GM18907 (cell line): ENCODE results near the gene MAG.

ENCODE experiments used
- ATAC-seq: cut with Tn5 transposase; IDR thresholded peaks from one replicate; pipeline ENCODE4 v1.9.1; 2021; ENCODE audit warnings: mild to moderate bottlenecking, moderate library complexity; ENCODE audit not compliant: unreplicated experiment

MAG gene

DNA sequence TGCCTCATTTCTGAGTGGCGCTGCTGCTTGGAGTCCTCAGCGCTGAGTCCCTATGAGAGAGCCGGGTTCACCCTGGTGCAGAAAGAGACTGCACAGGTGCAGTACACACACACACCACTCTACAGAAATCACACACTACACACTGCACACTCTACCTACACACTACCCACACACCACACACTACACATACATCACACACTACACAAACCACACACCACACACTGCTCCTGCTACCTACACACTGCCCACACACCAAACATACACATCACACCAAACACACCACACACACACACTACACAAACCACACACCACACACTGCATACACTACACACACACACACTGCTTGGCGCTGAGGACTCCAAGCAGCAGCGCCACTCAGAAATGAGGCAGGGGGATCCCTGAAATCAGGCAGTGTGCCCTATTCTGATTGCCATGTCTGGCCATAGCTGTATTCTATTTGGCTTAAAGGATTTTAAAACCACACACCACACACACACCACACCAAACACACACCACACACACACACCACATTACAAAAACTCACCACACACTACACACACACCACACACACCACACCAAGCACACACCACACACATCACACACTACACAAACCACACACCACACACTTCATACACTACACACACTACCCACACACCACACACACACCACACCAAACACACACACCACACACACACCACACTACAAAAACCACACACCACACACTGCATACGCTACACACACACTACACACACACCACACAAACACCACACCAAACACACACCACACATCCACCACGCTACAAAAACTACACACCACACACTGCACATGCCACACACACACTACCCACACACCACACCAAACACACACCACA is 4.9 kb downstream of the MAG start:
- no peak for ATAC-seq

DNA sequence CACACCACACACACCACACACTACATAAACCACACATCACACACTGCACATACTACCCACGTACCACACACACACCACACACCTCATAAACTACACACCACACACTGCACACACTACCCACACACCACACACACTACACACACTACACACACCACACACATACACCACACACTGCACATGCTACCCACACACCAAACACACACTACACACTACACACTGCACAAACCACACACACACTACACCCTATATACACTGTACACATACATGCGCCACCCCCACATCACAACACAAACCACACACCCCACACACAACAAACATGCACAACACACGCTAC is 5.5 kb downstream of the MAG start:
- no peak for ATAC-seq

DNA sequence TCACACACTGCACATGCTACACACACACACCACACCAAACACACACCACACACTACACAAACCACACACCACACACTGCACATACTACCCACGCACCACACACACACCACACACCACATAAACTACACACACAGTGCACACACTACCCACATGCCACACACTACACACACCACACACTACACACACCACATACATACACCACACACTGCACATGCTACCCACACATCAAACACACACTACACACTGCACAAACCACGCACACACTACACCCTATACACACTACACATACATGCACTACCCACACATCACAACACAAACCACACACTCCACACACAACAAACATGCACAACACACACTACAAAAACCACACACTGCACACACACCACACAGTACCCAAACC is 6.0 kb downstream of the MAG start:
- ATAC-seq: no peak

DNA sequence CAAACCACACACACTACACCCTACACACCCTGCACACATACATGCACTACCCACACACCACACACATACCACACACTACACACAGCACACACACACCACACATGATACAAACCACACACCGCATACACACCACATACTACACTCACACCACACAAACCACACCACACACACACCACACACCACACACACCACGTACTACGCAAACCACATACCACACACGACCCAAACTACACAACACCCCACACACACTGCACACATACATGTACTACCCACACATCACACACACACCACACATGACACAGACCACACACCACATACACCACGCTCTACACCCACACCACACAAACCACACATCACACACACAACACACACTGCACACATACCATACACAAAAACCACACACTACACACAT is 6.6 kb downstream of the MAG start:
- no peak for ATAC-seq

DNA sequence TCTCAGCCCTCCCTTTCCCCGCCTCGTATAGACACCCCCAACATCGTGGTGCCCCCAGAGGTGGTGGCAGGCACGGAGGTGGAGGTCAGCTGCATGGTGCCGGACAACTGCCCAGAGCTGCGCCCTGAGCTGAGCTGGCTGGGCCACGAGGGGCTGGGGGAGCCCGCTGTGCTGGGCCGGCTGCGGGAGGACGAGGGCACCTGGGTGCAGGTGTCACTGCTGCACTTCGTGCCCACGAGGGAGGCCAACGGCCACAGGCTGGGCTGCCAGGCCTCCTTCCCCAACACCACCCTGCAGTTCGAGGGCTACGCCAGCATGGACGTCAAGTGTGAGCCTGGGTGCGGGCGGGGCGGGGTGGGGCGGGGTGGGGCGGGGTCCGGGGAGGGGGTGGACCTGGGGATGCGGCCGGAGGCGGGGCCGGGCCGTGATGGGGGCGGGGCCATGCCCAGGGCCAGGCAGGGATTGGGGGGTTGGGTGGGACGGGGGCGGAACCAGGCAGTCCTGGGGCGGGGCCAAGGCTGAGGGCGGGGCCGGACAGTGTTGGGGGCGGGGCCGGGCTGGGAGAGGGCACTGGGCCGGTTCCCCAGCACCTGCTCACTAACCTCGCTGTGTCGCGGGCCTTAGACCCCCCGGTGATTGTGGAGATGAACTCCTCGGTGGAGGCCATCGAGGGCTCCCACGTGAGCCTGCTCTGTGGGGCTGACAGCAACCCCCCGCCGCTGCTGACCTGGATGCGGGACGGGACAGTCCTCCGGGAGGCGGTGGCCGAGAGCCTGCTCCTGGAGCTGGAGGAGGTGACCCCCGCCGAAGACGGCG is 7.8 kb downstream of the MAG start:
- ATAC-seq: no peak

DNA sequence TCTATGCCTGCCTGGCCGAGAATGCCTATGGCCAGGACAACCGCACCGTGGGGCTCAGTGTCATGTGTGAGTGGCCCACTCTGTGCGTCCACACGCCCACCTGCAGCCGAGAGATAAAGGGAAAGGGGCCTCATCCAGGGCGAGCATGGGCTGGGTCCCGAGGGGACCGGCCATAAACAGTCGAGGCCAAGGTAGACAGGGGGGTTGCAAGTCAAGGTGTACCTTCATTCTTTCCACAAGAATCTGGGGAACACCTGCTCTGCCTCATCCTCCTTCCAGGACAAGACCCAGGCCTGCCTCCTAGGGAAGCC is 8.3 kb downstream of the MAG start:
- no peak for ATAC-seq

DNA sequence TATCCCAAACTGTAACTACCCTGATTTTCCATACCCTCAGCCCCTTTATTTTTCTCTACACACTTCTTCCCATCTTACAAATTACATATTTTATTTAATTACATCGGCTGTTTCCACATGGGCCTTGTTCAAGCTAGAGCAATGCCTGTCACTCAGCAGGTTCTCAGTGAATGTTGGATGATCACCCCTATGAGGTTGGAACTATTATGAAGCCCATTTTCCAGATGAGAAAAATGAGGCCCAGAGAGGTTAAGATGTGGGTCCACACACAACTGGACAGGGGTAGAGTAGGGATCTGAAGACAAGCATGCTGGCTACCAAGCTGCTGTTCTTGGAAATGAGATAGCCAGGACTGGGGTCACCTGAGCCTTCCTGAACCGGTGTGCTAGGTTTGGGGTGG is 10.0 kb downstream of the MAG start:
- ATAC-seq: no peak

DNA sequence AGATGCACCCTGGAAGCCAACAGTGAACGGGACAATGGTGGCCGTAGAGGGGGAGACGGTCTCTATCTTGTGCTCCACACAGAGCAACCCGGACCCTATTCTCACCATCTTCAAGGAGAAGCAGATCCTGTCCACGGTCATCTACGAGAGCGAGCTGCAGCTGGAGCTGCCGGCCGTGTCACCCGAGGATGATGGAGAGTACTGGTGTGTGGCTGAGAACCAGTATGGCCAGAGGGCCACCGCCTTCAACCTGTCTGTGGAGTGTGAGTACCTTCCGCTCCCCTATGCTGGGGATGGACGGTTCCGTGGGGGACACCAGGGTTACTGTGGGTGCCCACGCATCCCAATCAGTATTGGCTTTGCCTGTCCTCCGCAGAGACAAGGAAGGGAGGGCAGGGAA is 10.5 kb downstream of the MAG start:
- no peak for ATAC-seq

DNA sequence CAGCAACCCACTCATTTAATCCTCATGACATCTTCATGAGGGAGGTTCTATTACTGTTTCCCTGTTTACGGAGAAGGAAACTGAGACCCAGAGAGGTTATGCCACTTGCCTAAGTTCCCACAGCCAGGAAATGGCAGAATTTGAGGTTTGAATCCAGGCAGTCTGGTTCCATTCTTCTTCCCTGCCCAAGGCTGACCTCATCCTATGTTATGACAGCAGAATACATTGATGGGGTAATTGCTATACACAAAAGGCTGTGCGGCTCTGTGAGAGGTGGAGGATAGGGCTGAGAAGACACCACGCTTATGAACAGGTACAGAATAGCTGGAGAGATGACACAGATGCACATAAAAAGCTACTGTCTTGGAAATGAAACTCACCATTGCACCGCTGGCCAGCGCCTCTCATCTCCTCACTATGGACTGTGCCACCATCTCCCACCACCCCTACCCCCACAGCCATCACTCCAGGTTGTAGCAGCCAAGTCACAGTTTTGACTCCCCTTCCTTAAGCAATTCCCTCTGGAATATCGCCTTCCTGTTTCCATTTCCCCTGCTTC is 11.5 kb downstream of the MAG start:
- no peak for ATAC-seq

DNA sequence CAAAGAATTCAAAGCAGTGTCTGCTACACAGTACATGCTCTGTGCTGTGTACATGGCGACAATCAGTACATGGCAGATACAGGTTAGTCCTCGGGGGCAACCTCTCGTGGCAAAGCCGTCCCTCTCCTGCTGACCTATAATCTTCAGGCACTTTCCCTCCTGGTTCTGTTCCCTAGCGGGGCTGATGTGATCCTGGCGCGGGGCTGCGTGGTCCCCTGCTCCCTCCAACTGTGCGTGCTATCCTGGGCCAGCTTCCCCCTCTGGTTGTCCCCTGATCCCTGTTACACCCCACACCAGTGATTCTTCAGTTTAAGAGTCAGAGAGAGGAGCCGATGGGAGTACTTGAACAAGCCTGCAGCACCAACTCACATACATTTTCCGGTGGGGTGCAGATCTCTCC is 12.1 kb downstream of the MAG start:
- ATAC-seq: no peak

DNA sequence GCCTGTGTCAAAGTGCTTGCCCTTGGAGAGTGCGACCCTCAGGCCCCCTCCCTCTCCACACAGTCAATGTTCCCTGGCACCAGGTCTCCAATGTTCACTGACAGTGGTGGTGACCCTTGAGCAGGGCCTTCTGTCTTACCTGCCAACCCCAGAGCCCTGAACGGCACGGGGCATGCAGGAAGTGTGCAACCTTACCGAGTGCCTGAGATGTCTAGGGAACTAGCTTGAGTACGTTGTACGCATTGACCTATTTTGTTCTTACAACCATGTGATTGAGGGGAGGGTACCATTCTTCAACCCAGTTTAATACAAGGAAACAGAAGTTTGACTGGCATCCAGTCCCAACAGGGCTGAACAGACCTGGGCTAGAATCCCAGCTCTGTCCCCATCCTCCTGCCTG is 13.2 kb downstream of the MAG start:
- no peak for ATAC-seq

DNA sequence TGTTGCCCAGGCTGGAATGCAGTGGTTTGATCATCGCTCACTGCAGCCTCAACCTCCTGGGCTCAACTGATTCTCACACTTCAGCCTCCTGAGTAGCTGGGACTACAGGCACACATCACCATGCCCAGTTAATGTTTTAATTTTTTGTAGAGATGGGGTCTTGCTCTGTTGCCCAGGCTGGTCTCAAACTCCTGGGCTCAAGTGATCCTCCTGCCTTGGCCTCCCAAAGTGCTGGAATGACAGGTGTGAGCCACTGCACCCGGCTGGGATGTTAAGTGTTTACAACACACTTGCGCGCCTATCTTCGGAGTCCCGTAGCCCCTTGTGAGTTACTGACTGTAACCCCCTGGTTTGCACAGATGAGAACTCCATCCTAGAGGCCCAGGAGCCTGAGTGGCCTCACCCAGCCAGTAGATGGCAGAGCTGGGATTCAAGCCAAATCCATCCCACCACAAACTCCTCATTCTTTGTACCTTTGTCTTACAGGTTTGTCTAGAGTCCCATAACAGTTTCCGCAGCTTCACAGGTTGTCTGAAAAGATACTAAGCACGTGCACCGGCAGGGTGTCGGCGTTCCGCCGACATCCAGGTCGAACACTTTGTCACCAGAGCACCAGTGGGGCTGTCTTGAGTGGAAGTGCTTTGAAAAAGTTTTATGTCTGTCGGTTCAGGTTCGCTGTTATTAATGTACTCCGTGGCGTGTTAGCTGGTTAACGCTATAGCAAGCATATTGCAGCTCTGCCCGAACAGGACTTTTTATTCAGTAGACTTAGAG is 14.7 kb downstream of the MAG start:
- ATAC-seq: no peak

DNA sequence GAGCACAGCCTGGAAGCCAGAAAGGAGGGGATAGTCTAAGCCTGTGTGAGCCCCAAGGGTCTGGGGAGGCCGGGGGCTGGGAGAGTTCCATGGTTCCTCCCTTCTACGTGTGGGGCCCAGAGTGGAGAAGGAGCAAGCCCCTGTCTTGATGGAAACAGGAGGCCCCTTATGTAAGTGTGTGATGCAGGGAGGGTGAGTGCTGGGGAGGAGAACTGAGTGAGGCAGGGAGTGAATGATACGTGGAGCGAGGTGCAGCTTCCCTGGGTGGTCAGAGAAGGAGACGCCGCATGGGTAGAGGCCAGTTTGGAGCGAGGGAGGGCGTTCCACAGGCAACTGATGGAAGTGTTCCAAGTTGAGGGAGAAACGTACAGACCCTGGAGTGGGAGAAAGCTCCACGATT is 16.0 kb downstream of the MAG start:
- ATAC-seq: no peak

DNA sequence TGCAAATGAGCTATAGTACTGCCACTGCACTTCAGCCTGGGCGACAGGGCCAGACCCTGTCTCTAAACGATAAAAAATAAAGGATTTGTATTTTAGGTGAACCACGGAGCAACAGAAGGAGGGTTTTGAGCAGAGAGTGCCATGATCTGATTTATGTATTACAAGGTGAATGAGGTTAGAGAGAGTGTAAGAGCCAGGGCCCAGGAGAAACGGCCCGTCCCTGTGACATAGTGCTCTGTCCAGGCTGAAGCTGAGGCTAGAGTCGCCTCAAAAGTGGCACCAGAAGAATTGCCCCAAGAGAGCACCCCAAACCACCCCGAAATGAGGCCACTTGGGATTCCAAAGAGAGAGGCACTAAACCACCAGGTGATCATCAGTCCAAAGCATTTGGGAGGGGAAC is 16.9 kb downstream of the MAG start:
- ATAC-seq: no peak

DNA sequence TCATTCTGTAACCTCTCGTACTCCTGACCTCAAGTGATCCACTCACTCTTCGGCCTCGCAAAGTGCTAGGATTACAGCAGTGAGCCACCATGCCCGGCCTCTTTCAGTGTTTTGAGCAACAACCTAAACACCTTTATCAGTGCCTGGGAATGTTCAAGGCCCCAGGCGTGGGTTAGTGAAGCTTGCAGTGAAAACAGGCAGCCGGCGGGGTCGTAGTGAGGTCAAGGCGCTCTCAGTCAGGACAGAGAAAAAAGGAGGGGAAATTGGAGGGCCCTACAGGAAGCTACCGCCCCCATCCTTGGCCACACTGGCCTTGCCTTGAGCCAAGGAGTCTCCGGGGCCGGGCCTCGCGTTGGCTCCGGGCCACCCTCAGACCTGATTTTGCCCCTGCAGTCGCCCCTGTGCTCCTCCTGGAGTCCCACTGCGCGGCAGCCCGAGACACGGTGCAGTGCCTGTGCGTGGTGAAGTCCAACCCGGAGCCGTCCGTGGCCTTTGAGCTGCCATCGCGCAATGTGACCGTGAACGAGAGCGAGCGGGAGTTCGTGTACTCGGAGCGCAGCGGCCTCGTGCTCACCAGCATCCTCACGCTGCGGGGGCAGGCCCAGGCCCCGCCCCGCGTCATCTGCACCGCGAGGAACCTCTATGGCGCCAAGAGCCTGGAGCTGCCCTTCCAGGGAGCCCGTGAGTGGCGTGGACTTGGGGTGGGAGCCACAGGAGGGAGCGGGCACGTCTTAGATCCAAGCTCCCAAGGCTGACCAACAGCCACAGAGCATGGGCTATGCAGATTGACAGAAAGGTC is 17.7 kb downstream of the MAG start:
- ATAC-seq: no peak

DNA sequence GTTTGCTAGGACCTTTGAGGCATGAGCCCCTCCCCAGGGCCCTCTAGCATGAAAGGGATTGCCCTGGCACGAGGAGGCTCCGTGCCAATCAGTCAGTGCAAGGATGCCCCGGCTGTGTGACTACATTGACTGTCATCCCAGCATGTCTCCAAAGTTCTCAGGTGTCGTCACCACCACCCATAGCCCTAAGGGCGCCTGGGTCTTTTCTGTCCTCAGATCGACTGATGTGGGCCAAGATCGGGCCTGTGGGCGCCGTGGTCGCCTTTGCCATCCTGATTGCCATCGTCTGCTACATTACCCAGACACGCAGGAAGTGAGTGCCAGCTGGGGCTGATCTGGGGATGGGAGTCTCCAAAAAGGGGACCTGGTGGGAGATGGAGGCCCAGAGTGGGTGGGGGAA is 18.4 kb downstream of the MAG start:
- ATAC-seq: no peak

DNA sequence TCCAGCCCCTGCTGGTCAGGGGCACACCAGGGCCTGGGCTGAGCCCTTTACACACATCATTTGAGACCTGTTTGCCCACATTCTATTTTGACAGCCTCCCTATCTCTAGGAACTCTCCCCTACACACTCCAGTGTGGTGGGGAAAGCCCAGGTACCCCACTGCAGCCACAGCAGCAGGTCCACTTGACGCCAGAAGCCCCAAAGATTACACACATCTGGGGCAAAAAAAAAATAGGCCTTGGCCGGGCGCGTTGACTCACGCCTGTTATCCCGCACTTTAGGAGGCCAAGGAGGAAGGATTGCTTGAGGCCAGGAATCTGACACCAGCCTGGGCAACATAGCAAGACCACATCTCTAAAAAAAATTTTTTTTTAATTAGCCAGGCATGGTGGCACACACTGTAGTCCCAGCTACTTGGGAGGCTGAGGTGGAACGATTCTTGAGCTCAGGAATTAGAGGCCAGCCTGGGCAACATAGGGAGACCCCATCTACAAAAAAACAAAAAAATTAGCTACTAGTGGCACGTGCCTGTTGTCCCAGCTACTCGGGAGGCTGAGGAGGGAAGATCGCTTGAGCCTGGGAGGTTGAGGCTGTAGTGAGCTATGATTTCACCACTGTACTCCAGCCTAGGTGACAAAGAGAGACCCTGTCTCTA is 19.0 kb downstream of the MAG start:
- ATAC-seq: no peak

DNA sequence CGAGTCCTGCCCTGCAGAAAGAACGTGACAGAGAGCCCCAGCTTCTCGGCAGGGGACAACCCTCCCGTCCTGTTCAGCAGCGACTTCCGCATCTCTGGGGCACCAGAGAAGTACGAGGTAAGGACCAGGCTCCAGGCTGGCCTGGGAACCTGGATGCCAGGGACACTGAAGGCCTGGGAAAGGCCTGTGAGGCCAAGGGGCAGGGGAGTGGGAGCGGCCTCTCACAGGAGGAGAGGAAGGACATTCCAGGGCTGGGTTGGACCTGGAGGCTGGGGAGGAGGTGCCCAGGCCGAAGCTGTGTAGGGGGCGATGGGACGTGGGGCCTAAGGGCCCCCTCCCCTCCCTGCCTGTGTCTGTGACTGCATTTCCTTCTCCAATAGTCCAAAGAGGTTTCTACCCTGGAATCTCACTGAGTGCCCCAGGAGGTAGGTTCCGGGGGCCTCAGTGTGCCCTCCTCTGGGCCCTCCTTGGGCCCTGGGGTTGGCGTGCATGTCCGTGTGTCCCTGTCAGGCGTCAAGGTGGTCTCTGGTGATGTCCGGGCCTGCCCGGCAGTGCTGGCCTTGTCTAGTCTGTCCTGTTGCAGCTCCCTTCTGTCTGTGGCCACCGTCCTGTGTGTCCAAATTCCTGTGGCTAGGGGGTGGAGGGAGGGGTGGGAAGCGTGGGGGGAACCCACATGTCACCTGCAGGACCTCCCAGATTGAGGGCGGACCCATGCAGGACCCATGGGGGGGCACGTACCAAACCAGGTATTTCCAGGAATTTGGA is 20.1 kb downstream of the MAG start:
- no peak for ATAC-seq

DNA sequence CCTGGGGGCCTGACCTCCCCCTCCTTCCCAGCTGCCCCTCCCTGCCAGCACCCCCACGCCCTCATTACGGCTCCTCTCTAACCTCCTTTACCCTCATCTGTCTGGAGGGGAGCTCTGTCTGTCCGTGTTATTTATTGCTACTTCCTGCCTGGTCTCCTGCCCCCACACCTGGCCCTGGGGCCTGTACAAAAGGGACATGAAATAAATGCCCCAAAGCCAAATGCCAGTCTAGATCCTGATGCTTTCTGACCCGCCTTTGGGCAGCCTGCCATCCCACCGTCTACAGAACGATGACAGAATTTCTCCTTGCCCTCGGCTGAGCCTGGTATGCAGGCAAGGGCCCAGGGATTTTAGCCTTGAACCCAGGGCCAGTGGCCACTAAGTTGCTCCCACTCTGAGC is 21.6 kb downstream of the MAG start:
- no peak for ATAC-seq
